ENCODE data around the gene HES2.
A peak's percentile ranks its signal among the peaks of the same experiment; 100 is the strongest.

Gene HES2

DNA sequence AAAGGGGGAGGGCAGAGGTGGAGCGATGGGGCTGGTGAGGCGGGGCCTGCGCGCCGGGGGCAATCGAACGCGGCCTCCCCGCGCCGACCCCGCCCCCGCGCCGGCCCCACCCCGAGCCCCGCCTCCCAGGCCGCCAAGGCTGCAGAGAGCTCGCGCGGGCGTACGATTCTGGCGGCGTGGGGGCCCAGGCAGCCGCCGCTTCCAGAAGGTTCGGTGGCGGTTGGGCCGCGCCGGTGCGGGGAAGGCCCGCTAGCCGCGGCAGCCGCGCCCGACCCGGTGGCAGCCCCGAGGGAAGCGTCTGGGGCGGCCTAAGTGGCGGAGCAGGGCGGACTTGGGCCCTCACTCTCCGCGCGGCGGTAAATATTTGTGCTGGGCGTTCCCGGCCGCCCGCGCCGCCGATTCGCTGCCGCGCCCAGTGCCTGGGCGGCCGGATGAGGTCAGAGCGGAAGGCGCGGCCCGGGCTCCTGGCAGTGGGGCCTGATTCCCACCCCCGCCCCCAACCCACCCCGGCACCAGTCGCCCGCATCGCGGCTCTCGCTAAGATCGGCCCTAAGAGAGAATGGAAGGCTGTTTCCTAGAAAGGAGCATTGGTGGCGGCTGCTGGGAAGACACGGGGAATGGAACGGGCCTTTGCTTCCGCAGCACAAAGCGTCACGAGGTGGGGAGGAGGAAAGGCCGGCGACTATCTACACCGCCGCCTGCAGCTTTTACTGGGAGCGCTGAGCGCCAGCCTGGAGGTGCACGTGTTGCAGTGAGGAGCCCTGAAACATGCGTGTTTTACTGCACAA, 26.1 kb downstream of the HES2 start, which contains the start of gene ACOT7:
ACOT7 (minus strand) TSS at position 368 of the 788 bp plus-strand sequence. CDS start 368 bp downstream, outside the sequence.
- H3K4me3 ChIP-seq (replicated peaks in 1 of 2; ENCODE audit: low read depth in 2 of 2, low read length in 2 of 2), result peak within 1 kb of the TSS; percentile 56 to 71
- TF ChIP-seq, protein P1, sequence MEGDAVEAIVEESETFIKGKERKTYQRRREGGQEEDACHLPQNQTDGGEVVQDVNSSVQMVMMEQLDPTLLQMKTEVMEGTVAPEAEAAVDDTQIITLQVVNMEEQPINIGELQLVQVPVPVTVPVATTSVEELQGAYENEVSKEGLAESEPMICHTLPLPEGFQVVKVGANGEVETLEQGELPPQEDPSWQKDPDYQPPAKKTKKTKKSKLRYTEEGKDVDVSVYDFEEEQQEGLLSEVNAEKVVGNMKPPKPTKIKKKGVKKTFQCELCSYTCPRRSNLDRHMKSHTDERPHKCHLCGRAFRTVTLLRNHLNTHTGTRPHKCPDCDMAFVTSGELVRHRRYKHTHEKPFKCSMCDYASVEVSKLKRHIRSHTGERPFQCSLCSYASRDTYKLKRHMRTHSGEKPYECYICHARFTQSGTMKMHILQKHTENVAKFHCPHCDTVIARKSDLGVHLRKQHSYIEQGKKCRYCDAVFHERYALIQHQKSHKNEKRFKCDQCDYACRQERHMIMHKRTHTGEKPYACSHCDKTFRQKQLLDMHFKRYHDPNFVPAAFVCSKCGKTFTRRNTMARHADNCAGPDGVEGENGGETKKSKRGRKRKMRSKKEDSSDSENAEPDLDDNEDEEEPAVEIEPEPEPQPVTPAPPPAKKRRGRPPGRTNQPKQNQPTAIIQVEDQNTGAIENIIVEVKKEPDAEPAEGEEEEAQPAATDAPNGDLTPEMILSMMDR (IDR thresholded peaks at IDR 0.05; ENCODE audit: low read depth, low read length), result peak; percentile 32
- peak; percentile 85 to 90 for DNase-seq (ENCODE audit: low read depth in 2 of 2)

DNA sequence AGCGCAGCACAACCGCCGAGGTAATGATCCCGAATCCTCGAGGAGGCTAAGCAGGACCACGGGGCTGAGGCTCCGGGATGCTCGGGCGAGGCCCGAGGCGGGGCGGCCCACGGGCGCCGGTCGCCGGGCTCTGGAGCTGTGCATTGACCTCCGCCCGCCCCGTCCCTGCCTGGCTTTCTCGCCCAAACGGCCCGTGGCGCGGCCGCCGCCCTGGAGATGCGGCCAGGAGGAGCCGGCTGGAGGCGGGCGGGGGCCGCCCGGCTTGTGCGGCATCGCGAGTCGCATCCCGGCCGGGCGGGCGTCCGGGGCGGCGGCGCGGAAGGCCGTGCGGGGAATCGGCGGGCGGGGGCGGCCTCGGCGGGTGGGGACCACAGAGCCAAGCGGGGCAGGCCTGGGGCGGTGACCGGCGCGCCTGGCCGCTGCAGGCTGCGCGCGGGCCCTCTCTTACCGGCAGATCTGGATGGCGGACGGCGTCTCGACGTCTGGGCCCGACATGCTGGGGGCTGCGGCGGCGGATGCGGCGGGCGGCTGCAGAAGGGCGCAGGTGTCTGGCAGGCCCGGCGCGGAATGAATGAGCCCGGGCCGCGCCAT, 26.8 kb downstream of the HES2 start:
- TF ChIP-seq, protein P1 (IDR thresholded peaks at IDR 0.05; ENCODE audit: low read depth, low read length), result no peak
- H3K4me3 ChIP-seq (replicated peaks in 1 of 2; ENCODE audit: low read depth in 2 of 2, low read length in 2 of 2), result peak overlapping the region; percentile 39 to 71
- DNase-seq (ENCODE audit: low read depth in 2 of 2), result no peak

DNA sequence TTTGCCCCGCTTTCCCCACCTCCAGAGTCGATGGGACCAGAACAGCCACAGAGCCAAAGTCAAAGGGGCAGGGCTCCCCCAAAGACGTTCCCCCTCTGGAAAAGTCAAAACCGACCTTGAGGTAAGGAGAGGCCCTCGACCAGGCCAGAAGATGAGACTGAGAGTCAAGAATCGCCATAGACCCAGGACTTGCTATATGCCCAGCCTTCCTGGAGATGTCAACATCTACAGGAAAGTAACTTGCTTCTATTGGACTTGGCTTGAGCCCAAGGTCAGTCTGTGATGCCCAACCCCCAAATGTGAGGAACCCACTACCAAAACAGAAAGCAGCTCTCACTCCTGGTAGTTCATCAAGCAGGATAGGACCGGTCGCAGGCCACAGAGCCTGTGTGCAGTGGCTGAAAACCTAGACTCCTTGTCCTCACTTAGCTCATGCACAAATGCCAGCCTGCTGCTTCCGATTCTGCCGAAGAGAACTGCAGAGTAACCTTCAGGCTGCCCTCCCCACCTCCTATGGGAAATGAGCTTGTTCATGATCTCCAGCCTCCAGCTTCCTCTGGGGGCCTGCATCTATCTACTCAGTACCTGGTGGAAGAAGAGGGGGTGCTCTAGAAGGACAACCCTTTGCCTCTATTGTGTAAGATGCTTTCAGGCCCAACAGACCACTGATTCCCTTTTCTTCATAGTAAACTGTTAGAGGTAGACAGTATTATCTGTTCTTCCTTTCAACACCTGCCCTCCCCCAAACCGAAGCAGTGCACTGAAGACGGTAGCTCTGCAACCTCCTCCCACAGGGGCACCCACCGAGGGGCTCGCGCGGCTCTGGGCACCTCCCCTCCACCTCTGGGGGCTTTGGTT, 27.5 kb downstream of the HES2 start:
- H3K4me3 ChIP-seq (replicated peaks in 1 of 2; ENCODE audit: low read depth in 2 of 2, low read length in 2 of 2), result peak overlapping the region; percentile 39 to 71
- no peak for DNase-seq (ENCODE audit: low read depth in 2 of 2)
- TF ChIP-seq, protein P1 (IDR thresholded peaks at IDR 0.05; ENCODE audit: low read depth, low read length), result no peak

DNA sequence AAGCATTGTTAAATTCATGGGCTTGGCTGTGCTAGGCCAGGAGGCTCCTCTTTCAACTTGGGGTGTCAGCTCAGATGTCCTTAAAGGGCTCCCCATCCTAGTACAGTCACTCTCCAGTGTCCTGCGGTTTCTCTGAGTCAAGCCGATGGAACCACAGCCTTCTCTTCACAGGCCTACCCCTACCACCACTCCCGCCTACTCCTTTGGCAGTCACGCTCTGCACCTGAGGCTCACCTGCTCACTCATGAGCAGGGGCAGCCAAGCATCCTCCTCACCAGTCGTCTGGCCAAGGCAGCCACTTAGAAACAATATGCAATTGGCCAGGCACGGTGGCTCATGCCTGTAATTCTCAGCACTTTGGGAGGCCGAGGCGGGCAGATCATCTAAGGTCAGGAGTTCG, 29.7 kb downstream of the HES2 start:
- TF ChIP-seq, protein P1 (IDR thresholded peaks at IDR 0.05; ENCODE audit: low read depth, low read length), result no peak
- no peak for DNase-seq (ENCODE audit: low read depth in 2 of 2)
- no peak overlapping the region for H3K4me3 ChIP-seq (replicated peaks in 1 of 2; ENCODE audit: low read depth in 2 of 2, low read length in 2 of 2)

DNA sequence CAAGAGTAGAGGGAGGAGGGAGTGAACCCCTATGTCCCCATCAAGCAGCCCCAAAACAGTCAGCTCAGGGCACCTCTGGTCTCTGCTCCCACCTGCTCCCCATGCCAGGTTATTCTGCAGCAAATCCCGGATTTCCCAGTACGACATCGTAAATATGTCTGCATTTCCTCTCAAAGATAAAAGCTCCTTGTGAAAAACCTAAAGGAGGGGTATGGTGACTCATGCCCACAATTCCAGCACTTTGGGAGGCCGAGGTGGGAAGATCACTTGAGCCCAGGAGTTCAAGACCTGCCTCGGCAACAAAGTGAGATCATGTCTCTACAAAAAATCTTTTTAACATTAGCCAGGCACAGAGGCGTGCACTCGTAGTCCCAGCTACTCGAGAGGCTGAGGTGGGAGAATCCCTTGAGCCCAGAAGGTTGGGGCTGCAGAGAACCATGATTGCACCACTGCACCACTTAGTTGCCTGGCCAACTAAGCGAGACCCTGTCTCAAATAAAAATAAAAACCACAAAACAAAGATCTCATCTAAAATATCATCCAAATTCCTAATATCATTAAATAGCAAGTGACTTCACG, 33.3 kb downstream of the HES2 start:
- DNase-seq (ENCODE audit: low read depth in 2 of 2), result peak; percentile 54 to 64
- H3K4me3 ChIP-seq (replicated peaks in 1 of 2; ENCODE audit: low read depth in 2 of 2, low read length in 2 of 2), result no peak overlapping the region
- TF ChIP-seq, protein P1 (IDR thresholded peaks at IDR 0.05; ENCODE audit: low read depth, low read length), result no peak

DNA sequence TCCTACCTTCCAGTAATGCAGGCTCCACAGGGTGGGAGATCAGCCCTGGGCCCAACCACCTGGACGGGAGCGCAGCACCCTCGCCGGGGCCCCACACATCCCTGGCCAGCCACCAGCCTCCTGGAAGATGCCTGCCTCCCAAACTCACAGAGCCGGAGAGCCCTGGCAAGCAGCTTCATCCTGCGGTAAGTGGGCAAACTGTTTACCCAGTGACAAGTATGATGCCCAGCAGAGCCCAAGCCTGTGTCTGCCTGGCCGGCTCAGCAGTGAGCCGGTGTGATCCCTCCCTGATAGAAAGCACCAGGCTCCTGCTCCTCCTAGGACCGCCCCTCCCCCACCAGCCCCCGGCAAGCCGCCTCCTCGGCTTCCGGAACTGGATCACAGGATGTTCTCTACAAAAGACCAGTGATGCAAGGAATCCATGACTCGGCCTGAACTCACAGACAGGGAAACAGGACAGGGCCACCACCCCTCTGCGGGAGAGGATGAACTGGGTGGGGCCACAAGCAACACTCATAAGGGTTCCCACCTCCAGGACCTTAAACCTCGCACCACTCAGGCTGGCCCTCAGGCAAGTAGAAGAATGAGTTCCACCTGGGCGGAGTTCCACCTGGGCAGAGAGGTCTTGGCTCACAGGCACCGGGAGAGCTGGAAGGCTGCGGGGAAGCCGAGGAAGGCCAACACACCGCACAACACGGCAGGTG, 34.1 kb downstream of the HES2 start:
- TF ChIP-seq, protein P1 (IDR thresholded peaks at IDR 0.05; ENCODE audit: low read depth, low read length), result no peak
- H3K4me3 ChIP-seq (replicated peaks in 1 of 2; ENCODE audit: low read depth in 2 of 2, low read length in 2 of 2), result peak overlapping the region; percentile 3 to 47
- DNase-seq (ENCODE audit: low read depth in 2 of 2), result peak; percentile 89 to 92

Measured in cardiac fibroblast (primary cell).